Fibroblast of the aortic adventitia (primary cell): ENCODE measurements around the gene RNF4. TPM values are rescaled to one million over a fixed set of nuclear protein-coding genes. Genes with fewer than 3 reads are reported as not detected.

Experiments
- DNase-seq: peaks from one replicate; pipeline ENCODE4 v3.0.0-alpha.2; 2010; ENCODE audit warnings: low read depth
- H3K4me3 ChIP-seq: 2 replicates; pipeline ENCODE4 v1.5.1; 2011; ENCODE audit warnings: low read depth, mild to moderate bottlenecking, control low read depth, low read length, moderate library complexity
- total RNA-seq: library from RNA; depleted of rRNA; stranded (reverse); fragments of >200 nt; gene quantifications from 2 replicates; pipeline ENCODE4 v1.2.3, GENCODE V29; 2012; ENCODE audit warnings: low replicate concordance
- TF ChIP-seq, protein P1 (sequence below): IDR thresholded peaks from 2 replicates; pipeline ENCODE4 v1.5.1; 2011; ENCODE audit warnings: mild to moderate bottlenecking, low read length, control low read depth, inconsistent platforms; ENCODE audit not compliant: insufficient read depth

RNF4 gene
- total RNA-seq, 1 donor: 75.6 TPM

- TF ChIP-seq, protein P1, sequence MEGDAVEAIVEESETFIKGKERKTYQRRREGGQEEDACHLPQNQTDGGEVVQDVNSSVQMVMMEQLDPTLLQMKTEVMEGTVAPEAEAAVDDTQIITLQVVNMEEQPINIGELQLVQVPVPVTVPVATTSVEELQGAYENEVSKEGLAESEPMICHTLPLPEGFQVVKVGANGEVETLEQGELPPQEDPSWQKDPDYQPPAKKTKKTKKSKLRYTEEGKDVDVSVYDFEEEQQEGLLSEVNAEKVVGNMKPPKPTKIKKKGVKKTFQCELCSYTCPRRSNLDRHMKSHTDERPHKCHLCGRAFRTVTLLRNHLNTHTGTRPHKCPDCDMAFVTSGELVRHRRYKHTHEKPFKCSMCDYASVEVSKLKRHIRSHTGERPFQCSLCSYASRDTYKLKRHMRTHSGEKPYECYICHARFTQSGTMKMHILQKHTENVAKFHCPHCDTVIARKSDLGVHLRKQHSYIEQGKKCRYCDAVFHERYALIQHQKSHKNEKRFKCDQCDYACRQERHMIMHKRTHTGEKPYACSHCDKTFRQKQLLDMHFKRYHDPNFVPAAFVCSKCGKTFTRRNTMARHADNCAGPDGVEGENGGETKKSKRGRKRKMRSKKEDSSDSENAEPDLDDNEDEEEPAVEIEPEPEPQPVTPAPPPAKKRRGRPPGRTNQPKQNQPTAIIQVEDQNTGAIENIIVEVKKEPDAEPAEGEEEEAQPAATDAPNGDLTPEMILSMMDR: no peak
- H3K4me3 ChIP-seq: no peak overlapping the region
- DNase-seq: no peak
Measured at GRCh38 chr4:2482192-2482591, 13.3 kb downstream of the RNF4 start.

GRCh38 chr4:2482693-2483092 is 13.8 kb downstream of the RNF4 start:
- DNase-seq: peak; percentile 79
- no peak overlapping the region for H3K4me3 ChIP-seq
- TF ChIP-seq, protein P1: no peak

- no peak for DNase-seq
- H3K4me3 ChIP-seq: no peak overlapping the region
- TF ChIP-seq, protein P1: no peak
Measured at GRCh38 chr4:2483237-2483636, 14.3 kb downstream of the RNF4 start.

GRCh38 chr4:2484185-2484584 is 15.3 kb downstream of the RNF4 start:
- no peak overlapping the region for H3K4me3 ChIP-seq
- TF ChIP-seq, protein P1: no peak
- no peak for DNase-seq

- no peak overlapping the region for H3K4me3 ChIP-seq
- DNase-seq: peak; percentile 34
- TF ChIP-seq, protein P1: no peak
Measured at GRCh38 chr4:2484993-2485392, 16.1 kb downstream of the RNF4 start.

- TF ChIP-seq, protein P1: no peak
- DNase-seq: no peak
- no peak overlapping the region for H3K4me3 ChIP-seq
Measured at GRCh38 chr4:2485956-2486355, 17.1 kb downstream of the RNF4 start.

DNA sequence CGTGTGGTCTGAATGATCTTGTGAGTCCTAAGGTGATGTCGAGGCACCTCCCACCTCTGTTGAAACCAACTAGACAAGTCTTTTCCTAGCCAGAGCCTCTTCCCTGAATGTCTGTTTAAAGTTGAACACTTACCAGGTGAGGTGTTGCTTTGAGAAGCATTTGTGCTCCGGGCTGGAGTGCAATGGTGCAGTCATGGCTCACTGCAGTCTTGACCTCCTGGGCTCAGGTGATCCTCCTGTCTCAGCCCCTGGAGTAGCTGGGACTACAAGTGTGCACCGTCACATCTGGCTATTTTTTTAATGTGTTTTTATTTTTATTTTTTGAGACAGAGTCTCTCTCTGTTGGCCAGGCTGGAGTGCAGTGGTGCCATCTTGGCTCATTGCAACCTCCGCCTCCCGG is 18.1 kb downstream of the RNF4 start:
- DNase-seq: no peak
- TF ChIP-seq, protein P1: no peak
- no peak overlapping the region for H3K4me3 ChIP-seq
